ENCODE results near the gene RTP1.
"Not testable (repeated sequence)": the region's sequence is repeated elsewhere in the genome, so short reads cannot be mapped to it uniquely, and the experiment has no call there.

RTP1 gene

GRCh38 chr3:187197335-187197649 is at the start of gene RTP1:
RTP1 (plus strand) TSS chr3:187197486; CDS start chr3:187197516, 30 bp downstream.
- no peak for DNase-seq

GRCh38 chr3:187150186-187150585 is 47.1 kb upstream of the RTP1 start:
- no peak for DNase-seq

GRCh38 chr3:187150599-187150998 is 46.7 kb upstream of the RTP1 start:
- DNase-seq = no peak

- no peak for DNase-seq
Observed at GRCh38 chr3:187161556-187161955, 35.7 kb upstream of the RTP1 start.

GRCh38 chr3:187162265-187162953 is 34.9 kb upstream of the RTP1 start:
- no peak for DNase-seq

- peak in 1 of 2 donors; percentile 35 for DNase-seq
Observed at GRCh38 chr3:187165144-187165543, 32.1 kb upstream of the RTP1 start.

GRCh38 chr3:187166750-187167149 is 30.5 kb upstream of the RTP1 start:
- DNase-seq = no peak

- no peak for DNase-seq
Observed at GRCh38 chr3:187167777-187168176, 29.5 kb upstream of the RTP1 start.

GRCh38 chr3:187169231-187169960 is 27.9 kb upstream of the RTP1 start:
- DNase-seq = no peak

- not testable (repeated sequence) for DNase-seq
Observed at GRCh38 chr3:187170911-187171310, 26.4 kb upstream of the RTP1 start.

- DNase-seq = no peak
Observed at GRCh38 chr3:187172929-187173328, 24.4 kb upstream of the RTP1 start.

- DNase-seq = no peak
Observed at GRCh38 chr3:187181454-187182170, 15.7 kb upstream of the RTP1 start.

GRCh38 chr3:187183210-187183862 is 13.9 kb upstream of the RTP1 start:
- no peak for DNase-seq

GRCh38 chr3:187183903-187184302 is 13.4 kb upstream of the RTP1 start:
- DNase-seq = no peak

- no peak for DNase-seq
Observed at GRCh38 chr3:187185759-187186158, 11.5 kb upstream of the RTP1 start.

GRCh38 chr3:187186375-187186774 is 10.9 kb upstream of the RTP1 start:
- no peak for DNase-seq

- no peak for DNase-seq
Observed at GRCh38 chr3:187186801-187187421, 10.4 kb upstream of the RTP1 start.

- no peak for DNase-seq
Observed at GRCh38 chr3:187188931-187189330, 8.4 kb upstream of the RTP1 start.

GRCh38 chr3:187191271-187191670 is 6.0 kb upstream of the RTP1 start:
- no peak for DNase-seq

- DNase-seq = no peak
Observed at GRCh38 chr3:187193181-187193580, 4.1 kb upstream of the RTP1 start.

GRCh38 chr3:187196573-187197334 is 532 bp upstream of the RTP1 start:
- DNase-seq = no peak

- no peak for DNase-seq
Observed at GRCh38 chr3:187198490-187198889, 1.2 kb downstream of the RTP1 start.

Data from hippocampal formation (tissue), 2 donors.